ENCODE results near the gene SAA1. TPM values are rescaled to one million over a fixed set of nuclear protein-coding genes. Genes with fewer than 3 reads are reported as not detected.

Gene SAA1
- total RNA-seq (2022; extraction: Qiagen RNA extraction; ENCODE audit: low read depth): 0.58 to 1.2 TPM (median 0.89 TPM) in 5 replicates

DNA sequence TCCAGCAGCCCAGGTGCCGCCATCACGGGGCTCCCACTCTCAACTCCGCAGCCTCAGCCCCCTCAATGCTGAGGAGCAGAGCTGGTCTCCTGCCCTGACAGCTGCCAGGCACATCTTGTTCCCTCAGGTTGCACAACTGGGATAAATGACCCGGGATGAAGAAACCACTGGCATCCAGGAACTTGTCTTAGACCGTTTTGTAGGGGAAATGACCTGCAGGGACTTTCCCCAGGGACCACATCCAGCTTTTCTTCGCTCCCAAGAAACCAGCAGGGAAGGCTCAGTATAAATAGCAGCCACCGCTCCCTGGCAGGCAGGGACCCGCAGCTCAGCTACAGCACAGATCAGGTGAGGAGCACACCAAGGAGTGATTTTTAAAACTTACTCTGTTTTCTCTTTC, at the start of gene SAA1:
TSS of gene SAA1 (plus strand) at position 316 of the 400 bp plus-strand sequence. CDS start 624 bp downstream, outside the sequence.

DNA sequence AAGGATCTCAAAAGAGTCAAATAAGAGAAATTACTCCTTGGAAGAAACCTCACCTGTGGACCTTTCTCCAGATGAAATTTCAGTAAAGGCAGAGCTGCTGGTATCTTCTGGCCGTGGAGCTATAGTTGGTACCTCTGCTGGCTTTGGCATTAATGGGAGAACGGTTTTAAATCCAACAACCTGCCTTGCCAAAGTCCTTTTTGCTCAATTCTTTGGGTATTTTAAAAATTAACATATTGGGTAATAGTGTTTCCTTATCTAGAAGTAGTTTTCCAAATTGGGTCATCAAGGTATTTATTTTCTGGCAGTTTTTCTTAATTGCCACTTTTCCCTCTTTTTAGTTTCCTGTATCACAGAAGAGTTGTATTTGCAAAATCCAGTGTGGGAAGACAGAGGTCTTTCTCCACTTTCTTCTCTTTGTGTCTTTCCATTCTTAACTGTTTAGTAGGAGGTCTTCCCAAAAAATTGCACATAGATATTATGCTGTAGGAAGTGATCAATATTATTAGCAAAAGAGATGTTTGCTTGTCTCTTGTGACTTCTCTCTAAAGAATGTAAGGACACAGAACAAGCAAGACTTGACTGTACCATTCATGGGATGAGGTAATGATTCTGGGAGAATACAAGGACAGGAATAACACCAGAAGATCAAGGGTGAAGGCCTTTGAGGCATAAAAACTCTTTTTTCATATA, 29.3 kb upstream of the SAA1 start, which contains the start of gene SAA4:
TSS of gene SAA4 (minus strand) at position 139 of the 693 bp plus-strand sequence. CDS start 876 bp downstream, outside the sequence.

DNA sequence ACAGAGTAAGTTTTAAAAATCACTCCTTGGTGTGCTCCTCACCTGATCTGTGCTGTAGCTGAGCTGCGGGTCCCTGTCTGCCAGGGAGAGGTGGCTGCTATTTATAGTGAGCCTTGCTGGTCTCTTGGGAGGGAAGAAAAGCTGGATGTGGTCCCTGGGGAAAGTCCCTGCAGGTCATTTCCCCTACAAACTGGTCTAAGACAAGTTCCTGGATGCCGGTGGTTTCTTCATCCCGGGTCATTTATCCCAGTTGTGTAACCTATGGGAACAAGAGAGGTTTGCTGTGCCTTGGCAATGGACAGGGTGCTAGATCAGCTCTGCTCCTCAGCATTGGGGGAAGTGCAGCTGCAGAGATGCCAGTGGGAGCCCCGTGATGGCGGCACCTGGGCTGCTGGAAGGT, 17.5 kb upstream of the SAA1 start, which contains the start of gene SAA2:
TSS of gene SAA2 (minus strand) at position 108 of the 400 bp plus-strand sequence. CDS start 657 bp downstream, outside the sequence.

Other genes with a start within 250 kb of the SAA1 start
- gene TPH1, start 220.0 kb upstream of the SAA1 start, total RNA-seq (2022; extraction: Qiagen RNA extraction; ENCODE audit: low read depth): 0.04 to 0.23 TPM (median 0.05 TPM) in 4 of 5 replicates, not detected in the other
- gene SAAL1, start 160.2 kb upstream of the SAA1 start, total RNA-seq (2022; extraction: Qiagen RNA extraction; ENCODE audit: low read depth): 34.6 to 42.6 TPM (median 40.5 TPM) in 5 replicates
- gene MRGPRX3, start 133.7 kb upstream of the SAA1 start, total RNA-seq (2022; extraction: Qiagen RNA extraction; ENCODE audit: low read depth): not detected in 5 replicates
- not detected in 5 replicates for gene MRGPRX4, start 93.4 kb upstream of the SAA1 start, total RNA-seq (2022; extraction: Qiagen RNA extraction; ENCODE audit: low read depth)
- gene SAA4, start 29.5 kb upstream of the SAA1 start, total RNA-seq (2022; extraction: Qiagen RNA extraction; ENCODE audit: low read depth): not detected in 5 replicates
- gene SAA2, start 17.6 kb upstream of the SAA1 start, total RNA-seq (2022; extraction: Qiagen RNA extraction; ENCODE audit: low read depth): 0.65 TPM in 1 of 5 replicates, not detected in the others
- 12.3 to 16.0 TPM (median 13.3 TPM) in 5 replicates for gene HPS5, start 55.9 kb downstream of the SAA1 start, total RNA-seq (2022; extraction: Qiagen RNA extraction; ENCODE audit: low read depth)
- gene GTF2H1, start 56.3 kb downstream of the SAA1 start, total RNA-seq (2022; extraction: Qiagen RNA extraction; ENCODE audit: low read depth): 33.0 to 41.2 TPM (median 34.1 TPM) in 5 replicates
- 2,730 to 4,065 TPM (median 2,807 TPM) in 5 replicates for gene LDHA, start 128.3 kb downstream of the SAA1 start, total RNA-seq (2022; extraction: Qiagen RNA extraction; ENCODE audit: low read depth)
- gene LDHC, start 146.1 kb downstream of the SAA1 start, total RNA-seq (2022; extraction: Qiagen RNA extraction; ENCODE audit: low read depth): 0.13 to 0.21 TPM (median 0.18 TPM) in 3 of 5 replicates, not detected in the others
- gene LDHAL6A, start 189.6 kb downstream of the SAA1 start, total RNA-seq (2022; extraction: Qiagen RNA extraction; ENCODE audit: low read depth): not detected in 5 replicates